Karpas-422 (cell line): ENCODE results near the gene CTNND2. TPM values are rescaled to one million over a fixed set of nuclear protein-coding genes. Genes with fewer than 3 reads are reported as not detected.

Source experiments
- DNase-seq: peaks from one replicate; pipeline ENCODE4 v3.0.0-alpha.2; 2015
- H2AFZ ChIP-seq: fragments of 200-600 bp; sonication (generic); 2 replicates; pipeline ENCODE4 v1.6.1; 2014; ENCODE audit warnings: antibody characterized with exemption, low read length, mixed read lengths
- H3K27ac ChIP-seq: fragments of 200-600 bp; sonication (generic); 2 replicates; pipeline ENCODE4 v1.5.1; 2014; ENCODE audit warnings: mild to moderate bottlenecking, low read length, moderate library complexity
- H3K27me3 ChIP-seq: fragments of 200-600 bp; sonication (generic); 2 replicates; pipeline ENCODE4 v1.6.1; 2014; ENCODE audit warnings: low read length, mixed read lengths
- H3K36me3 ChIP-seq: fragments of 200-600 bp; sonication (generic); 2 replicates; pipeline ENCODE4 v1.6.1; 2014; ENCODE audit warnings: low read length, mixed read lengths; ENCODE audit not compliant: insufficient read depth
- H3K4me1 ChIP-seq: fragments of 200-600 bp; sonication (generic); 2 replicates; pipeline ENCODE4 v1.6.1; 2014; ENCODE audit warnings: mild to moderate bottlenecking, low read length, mixed read lengths
- H3K4me2 ChIP-seq: fragments of 200-600 bp; sonication (generic); 2 replicates; pipeline ENCODE4 v1.6.1; 2014; ENCODE audit warnings: low read length, low read depth, mild to moderate bottlenecking; ENCODE audit not compliant: poor library complexity, severe bottlenecking
- H3K4me3 ChIP-seq: fragments of 200-600 bp; sonication (generic); 2 replicates; pipeline ENCODE4 v1.5.1; 2014; ENCODE audit warnings: mild to moderate bottlenecking, antibody characterized with exemption, low read length, mixed read lengths
- H3K79me2 ChIP-seq: fragments of 200-600 bp; sonication (generic); 2 replicates; pipeline ENCODE4 v1.6.1; 2014; ENCODE audit warnings: mild to moderate bottlenecking, low read length, mixed read lengths
- H3K9ac ChIP-seq: fragments of 200-600 bp; sonication (generic); 2 replicates; pipeline ENCODE4 v1.6.0; 2014; ENCODE audit warnings: low read length
- H3K9me2 ChIP-seq: fragments of 200-600 bp; sonication (generic), shearing (Covaris generic); replicated peaks from 2 replicates; pipeline ENCODE4 v1.6.0; 2014; ENCODE audit warnings: mild to moderate bottlenecking, low read length, moderate library complexity; ENCODE audit not compliant: insufficient read depth
- H3K9me3 ChIP-seq: fragments of 300-700, 200-600 bp; sonication (generic); 2 replicates; pipeline ENCODE4 v1.6.1; 2014; ENCODE audit warnings: low read length, mixed read lengths
- H4K20me1 ChIP-seq: fragments of 200-600 bp; sonication (generic); 2 replicates; pipeline ENCODE4 v1.6.1; 2014; ENCODE audit warnings: mild to moderate bottlenecking, antibody characterized with exemption, low read length, low read depth; ENCODE audit not compliant: insufficient read depth
- total RNA-seq: library from RNA; depleted of rRNA; stranded (reverse); fragments of >200 nt; shearing (Covaris generic); gene quantifications from 2 replicates; pipeline ENCODE4 v1.2.3, GENCODE V29; 2014; ENCODE audit warnings: low replicate concordance

CTNND2 gene
- total RNA-seq, 1 experiment from 2014 or later, result not detected

DNA sequence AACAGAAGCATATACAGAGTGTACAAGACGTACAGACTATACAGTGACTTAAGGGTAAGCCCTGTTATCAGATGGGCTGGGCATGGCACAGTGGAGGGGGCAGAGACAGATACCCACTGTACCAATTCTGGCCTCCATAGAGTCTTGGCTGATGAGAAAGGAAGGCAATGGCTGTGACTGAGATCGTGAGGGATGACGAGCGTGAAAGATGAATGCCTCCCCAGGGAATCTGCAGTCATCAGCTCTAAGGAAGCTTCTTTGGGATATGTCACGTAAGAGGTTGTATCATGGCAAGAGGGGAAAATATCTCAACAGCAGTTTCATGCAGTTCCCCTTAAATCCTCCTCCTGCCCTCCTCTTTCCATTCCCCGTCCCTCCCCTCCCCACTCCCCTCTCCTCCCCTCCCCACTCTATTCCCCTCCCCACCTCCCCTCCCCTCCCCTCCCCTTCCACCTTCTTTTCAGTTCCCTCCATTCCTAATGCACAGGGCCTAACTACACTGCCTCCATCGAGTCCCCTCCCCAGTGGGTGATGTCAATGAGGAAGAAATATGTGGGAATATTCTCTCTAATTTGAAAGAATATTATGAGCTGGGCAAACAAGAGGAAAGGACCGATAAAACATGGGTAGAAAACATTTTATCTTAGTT is 916.8 kb downstream of the CTNND2 start:
- H3K4me3 ChIP-seq, result peak overlapping the region; percentile 16; the same call in 1 of the 2 replicates
- H3K9ac ChIP-seq, result 0 out of 2 replicates have a peak overlapping the region, but pooled peaks have one; percentile 32
- no peak overlapping the region for H2AFZ ChIP-seq
- H3K9me3 ChIP-seq, result no peaks in the 10 kb centered on the region
- H3K79me2 ChIP-seq, result no peaks in the 10 kb centered on the region
- peak; percentile 83 for DNase-seq
- H3K36me3 ChIP-seq, result no peaks in the 10 kb centered on the region
- no peaks in the 10 kb centered on the region for H3K9me2 ChIP-seq
- H4K20me1 ChIP-seq, result no peaks in the 10 kb centered on the region
- peaks cover 58% of the 10 kb centered on the region for H3K4me1 ChIP-seq
- peak overlapping the region; percentile 59 for H3K4me2 ChIP-seq
- peaks cover 3% of the 10 kb centered on the region; the same call in 1 of the 2 replicates for H3K27me3 ChIP-seq
- H3K27ac ChIP-seq, result no peak overlapping the region

DNA sequence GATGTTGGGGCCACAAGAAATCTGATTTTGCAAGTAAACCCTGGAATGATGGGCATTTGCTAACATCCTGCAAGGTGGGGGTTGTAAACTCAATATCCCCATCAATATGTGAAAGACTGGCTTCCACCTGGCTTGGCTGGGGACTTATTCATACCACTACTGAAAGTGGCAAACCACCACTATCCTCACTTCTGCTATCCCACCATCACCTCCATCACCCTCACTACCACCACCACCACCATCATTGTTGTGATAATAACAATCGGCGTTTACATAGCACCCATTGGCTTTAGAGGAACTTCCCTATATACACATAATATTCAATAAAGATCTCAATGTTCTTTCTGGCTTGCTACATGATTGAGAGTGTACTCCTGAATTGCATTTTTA is 918.5 kb downstream of the CTNND2 start:
- Histone ChIP-seq H3K9me3 (no peaks in the 10 kb centered on the region), H3K4me1 (peaks cover 72% of the 10 kb centered on the region), H3K27ac (no peak overlapping the region), H3K79me2 (no peaks in the 10 kb centered on the region), H3K9me2 (no peaks in the 10 kb centered on the region), H3K4me3 (no peak overlapping the region), H3K27me3 (peaks cover 3% of the 10 kb centered on the region; the same call in 1 of the 2 replicates), H4K20me1 (no peaks in the 10 kb centered on the region), H3K36me3 (no peaks in the 10 kb centered on the region), H2AFZ (no peak overlapping the region), H3K4me2 (no peak overlapping the region), H3K9ac (no peak overlapping the region)
- no peak for DNase-seq

DNA sequence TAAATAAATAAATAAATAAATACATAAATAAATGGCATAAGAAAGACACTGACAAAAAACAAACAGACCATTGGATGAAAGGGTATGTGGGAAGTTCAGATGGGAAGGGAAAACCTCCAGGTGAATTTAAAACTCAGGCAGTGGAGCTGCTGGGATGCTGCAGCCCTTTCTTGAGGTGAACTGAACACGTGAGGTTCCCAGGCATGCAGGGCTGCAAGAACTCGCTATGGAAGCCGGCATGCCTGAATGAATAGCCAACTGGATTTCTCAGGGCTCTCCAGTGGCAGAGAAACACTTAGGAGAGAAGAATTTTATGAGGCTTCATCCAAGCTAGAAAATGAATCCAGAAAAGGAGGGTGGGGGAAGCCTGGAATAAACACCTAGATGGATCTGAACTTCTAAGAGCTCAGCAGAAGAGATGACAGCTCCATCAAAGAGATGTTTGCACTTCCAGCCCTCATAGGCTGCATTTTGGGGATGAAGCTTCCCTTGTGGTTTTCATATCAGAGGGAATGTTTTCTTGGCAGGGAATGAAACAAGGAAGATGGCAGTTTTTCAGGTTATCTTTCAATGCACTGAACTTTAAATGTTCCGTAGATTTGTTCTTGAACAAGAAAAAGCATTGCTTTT is 919.0 kb downstream of the CTNND2 start:
- Histone ChIP-seq H3K4me2 (no peak overlapping the region), H3K9me2 (no peaks in the 10 kb centered on the region), H3K9me3 (no peaks in the 10 kb centered on the region)

DNA sequence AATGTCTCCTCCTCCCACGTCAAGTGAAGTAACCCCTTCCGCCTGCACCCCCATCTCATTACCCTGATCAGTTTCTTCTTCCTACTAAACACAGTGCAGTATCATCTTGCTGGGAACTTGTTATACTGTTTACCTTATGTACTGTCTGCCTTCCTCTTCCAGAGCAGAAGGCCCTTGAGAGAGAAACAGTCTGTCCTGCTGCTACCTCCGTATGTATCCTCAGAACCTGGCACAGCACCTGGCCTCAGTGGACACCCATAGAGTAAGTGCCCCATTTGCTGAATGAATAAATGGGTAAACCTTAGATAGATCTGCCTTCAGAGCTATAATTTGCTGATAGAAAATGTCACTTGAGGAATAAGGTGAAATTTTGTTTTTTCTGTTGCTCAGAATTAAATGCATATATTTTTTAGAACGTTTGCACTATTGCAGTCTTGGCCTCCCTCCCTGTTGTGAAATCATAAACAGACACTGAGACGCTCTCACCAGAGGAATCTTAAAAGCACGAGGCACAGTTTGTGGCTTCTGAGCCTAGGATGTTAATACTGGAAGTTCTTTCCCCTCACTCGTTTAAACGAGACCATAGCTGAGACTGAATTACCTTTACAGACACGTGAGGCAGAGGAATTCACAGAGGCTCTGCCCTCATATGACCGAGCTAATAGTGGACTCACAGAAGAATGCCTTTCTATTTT is 920.1 kb downstream of the CTNND2 start:
- Histone ChIP-seq H3K27ac (no peak overlapping the region), H3K79me2 (no peaks in the 10 kb centered on the region), H3K4me2 (no peak overlapping the region), H3K9me2 (no peaks in the 10 kb centered on the region), H3K4me3 (no peak overlapping the region), H3K4me1 (peaks cover 72% of the 10 kb centered on the region), H3K9ac (no peak overlapping the region), H4K20me1 (no peaks in the 10 kb centered on the region), H3K36me3 (no peaks in the 10 kb centered on the region), H2AFZ (no peak overlapping the region), H3K9me3 (no peaks in the 10 kb centered on the region), H3K27me3 (0 out of 2 replicates have a peak, but pooled peaks cover 3% of the 10 kb centered on the region)
- no peak for DNase-seq

More for the DNA sequence above, 919.0 kb downstream of the CTNND2 start:
- no peak overlapping the region for H2AFZ ChIP-seq
- H3K27me3 ChIP-seq, result peaks cover 3% of the 10 kb centered on the region; the same call in 1 of the 2 replicates
- DNase-seq, result no peak
- no peak overlapping the region for H3K27ac ChIP-seq
- H3K79me2 ChIP-seq, result no peaks in the 10 kb centered on the region
- peaks cover 72% of the 10 kb centered on the region for H3K4me1 ChIP-seq
- H4K20me1 ChIP-seq, result no peaks in the 10 kb centered on the region
- H3K4me3 ChIP-seq, result no peak overlapping the region
- H3K9ac ChIP-seq, result no peak overlapping the region
- H3K36me3 ChIP-seq, result no peaks in the 10 kb centered on the region

DNA sequence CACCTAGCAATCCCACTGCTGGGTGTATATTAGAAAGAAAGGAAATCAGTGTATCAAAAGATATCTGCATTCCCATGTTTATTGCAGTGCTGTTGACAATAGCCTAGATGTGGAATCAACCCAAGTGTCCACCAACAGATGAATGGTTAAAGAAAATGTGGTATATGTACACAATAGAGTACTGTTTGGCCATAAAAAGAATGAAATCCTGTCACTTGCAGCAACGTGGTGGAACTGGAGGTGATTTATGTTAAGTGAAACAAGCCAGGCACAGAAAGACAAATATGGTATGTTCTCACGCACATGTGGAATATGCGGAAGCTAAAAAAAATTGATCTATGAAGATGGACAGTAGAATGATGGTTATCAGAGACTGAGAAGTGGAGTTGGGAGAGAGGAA is 921.6 kb downstream of the CTNND2 start:
- H3K4me1 ChIP-seq, result peaks cover 58% of the 10 kb centered on the region
- no peak for DNase-seq
- peak overlapping the region; percentile 85 for H3K27ac ChIP-seq

DNA sequence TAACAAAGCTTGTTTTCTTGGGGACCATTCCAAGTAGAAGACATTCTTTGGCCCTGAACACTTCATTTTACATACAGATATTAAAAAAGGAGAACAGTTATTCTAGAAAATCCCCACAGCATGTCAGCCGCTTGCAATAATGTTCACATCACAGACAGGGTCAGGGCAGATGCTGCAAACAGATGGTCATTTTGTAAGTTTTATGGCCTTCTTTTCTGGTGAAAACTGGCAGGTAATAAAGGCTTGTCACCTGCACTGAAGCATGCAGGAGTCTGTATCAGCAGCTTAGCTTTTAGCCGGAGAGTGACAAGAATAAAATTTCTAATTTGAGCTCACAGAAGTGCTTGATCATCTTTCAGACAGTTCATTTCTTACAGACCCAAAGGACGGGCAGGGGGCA is 922.3 kb downstream of the CTNND2 start:
- Histone ChIP-seq H3K27me3 (0 out of 2 replicates have a peak, but pooled peaks cover 3% of the 10 kb centered on the region), H3K36me3 (no peaks in the 10 kb centered on the region), H3K4me1 (peaks cover 55% of the 10 kb centered on the region), H3K9ac (peak overlapping the region; percentile 13), H4K20me1 (no peaks in the 10 kb centered on the region), H2AFZ (no peak overlapping the region), H3K4me2 (peak overlapping the region; percentile 42), H3K27ac (peak overlapping the region; percentile 85), H3K4me3 (no peak overlapping the region), H3K9me3 (no peaks in the 10 kb centered on the region), H3K9me2 (no peaks in the 10 kb centered on the region), H3K79me2 (no peaks in the 10 kb centered on the region)
- peak; percentile 72 for DNase-seq

More for the DNA sequence above, 921.6 kb downstream of the CTNND2 start:
- Histone ChIP-seq H3K36me3 (no peaks in the 10 kb centered on the region), H3K9me2 (no peaks in the 10 kb centered on the region), H3K9ac (peak overlapping the region; percentile 13; the same call in 1 of the 2 replicates), H3K27me3 (0 out of 2 replicates have a peak, but pooled peaks cover 3% of the 10 kb centered on the region), H2AFZ (no peak overlapping the region), H4K20me1 (no peaks in the 10 kb centered on the region), H3K79me2 (no peaks in the 10 kb centered on the region), H3K9me3 (no peaks in the 10 kb centered on the region), H3K4me2 (peak overlapping the region; percentile 42), H3K4me3 (no peak overlapping the region)

DNA sequence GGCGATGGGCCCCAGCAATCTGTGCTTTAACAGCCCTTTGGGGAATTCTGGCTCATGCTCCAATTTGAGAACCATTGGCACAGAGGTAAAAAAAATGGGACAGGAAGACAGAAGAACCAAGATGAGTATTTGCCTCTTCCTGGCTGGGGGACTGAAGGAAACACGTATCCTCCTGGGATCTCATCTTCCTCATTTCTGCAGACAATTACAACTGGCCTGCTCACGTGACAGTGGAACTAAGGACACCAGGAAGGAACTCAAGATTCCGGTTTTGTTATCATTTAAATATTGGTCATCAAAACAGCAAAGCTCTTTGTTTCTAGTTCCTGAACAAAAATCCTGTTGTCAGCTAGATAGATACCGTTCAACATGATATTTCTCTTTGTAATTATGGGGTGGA is 927.2 kb downstream of the CTNND2 start:
- peak; percentile 32 for DNase-seq
- Histone ChIP-seq H3K4me2 (no peak overlapping the region), H3K9me2 (no peaks in the 10 kb centered on the region)

DNA sequence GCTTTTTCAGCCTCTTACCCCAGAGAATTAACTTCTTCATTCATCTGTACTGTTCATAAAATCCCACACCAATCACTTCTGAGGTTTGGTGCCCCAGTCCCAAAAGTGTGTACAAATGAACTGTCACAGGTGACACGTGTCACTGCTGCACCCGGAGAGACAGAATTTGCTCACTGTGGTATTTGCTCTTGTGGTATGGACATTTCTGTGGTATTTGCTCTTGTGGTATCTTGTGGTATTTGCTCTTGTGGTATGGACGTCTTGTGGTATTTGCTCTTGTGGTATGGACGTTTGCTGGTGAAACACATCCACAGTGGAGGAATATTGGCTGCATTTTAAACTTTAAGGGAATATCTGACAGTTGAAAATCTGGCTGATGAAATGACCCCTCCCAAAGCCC is 928.3 kb downstream of the CTNND2 start:
- Histone ChIP-seq H4K20me1 (no peaks in the 10 kb centered on the region), H3K9me3 (no peaks in the 10 kb centered on the region), H2AFZ (no peak overlapping the region), H3K4me2 (no peak overlapping the region), H3K4me1 (peaks cover 30% of the 10 kb centered on the region), H3K36me3 (no peaks in the 10 kb centered on the region), H3K27ac (peak overlapping the region; percentile 67), H3K9me2 (no peaks in the 10 kb centered on the region), H3K27me3 (no peaks in the 10 kb centered on the region), H3K4me3 (no peak overlapping the region), H3K79me2 (no peaks in the 10 kb centered on the region), H3K9ac (no peak overlapping the region)
- DNase-seq, result peak; percentile 62

More for the DNA sequence above, 927.2 kb downstream of the CTNND2 start:
- Histone ChIP-seq H3K27me3 (no peaks in the 10 kb centered on the region), H4K20me1 (no peaks in the 10 kb centered on the region), H3K4me3 (no peak overlapping the region), H3K9ac (no peak overlapping the region), H3K27ac (no peak overlapping the region), H3K79me2 (no peaks in the 10 kb centered on the region), H2AFZ (no peak overlapping the region), H3K4me1 (peaks cover 40% of the 10 kb centered on the region), H3K36me3 (no peaks in the 10 kb centered on the region), H3K9me3 (no peaks in the 10 kb centered on the region)
